Right lung (tissue), 5 donors: ENCODE data around the gene NOX3. TPM values are rescaled to one million over a fixed set of nuclear protein-coding genes. Genes with fewer than 3 reads are reported as not detected.
"Not testable (repeated sequence)": the region's sequence is repeated elsewhere in the genome, so short reads cannot be mapped to it uniquely, and the experiment has no call there.

Source experiments
- DNase-seq, 2 donors: peaks; one replicate each; pipeline ENCODE4 v3.0.0-alpha.2; 2013
- polyA plus RNA-seq, 5 donors: library from polyadenylated mRNA; unstranded; fragments of 120-200 nt; gene quantifications; one replicate each; pipeline versions ENCODE4 v1.2.1 to v1.2.3, GENCODE V29; 2013; ENCODE audit warnings: inconsistent platforms in 1 of 5, low replicate concordance in 1 of 5; ENCODE audit not compliant: insufficient read length in 5 of 5, insufficient read depth in 1 of 5

Gene NOX3
- polyA plus RNA-seq, 5 donors: not detected

DNA sequence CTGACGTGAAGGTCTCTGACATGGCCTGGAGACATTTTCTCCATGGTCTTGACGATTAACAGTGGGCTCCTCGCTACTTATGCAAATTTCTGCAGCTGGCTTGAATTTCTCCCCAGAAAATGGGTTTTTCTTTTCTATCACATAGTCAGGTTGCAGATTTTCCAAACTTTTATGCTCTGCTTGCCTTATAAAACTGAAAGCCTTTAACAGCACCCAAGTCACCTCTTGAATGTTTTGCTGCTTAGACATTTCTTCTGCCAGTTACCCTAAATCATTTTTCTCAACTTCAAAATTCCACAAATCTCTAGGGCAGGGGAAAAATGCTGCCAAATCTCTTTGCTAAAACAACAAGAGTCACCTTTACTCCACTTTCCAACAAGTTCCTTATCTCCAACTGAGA is 12.9 kb upstream of the NOX3 start:
- DNase-seq: not testable (repeated sequence)

DNA sequence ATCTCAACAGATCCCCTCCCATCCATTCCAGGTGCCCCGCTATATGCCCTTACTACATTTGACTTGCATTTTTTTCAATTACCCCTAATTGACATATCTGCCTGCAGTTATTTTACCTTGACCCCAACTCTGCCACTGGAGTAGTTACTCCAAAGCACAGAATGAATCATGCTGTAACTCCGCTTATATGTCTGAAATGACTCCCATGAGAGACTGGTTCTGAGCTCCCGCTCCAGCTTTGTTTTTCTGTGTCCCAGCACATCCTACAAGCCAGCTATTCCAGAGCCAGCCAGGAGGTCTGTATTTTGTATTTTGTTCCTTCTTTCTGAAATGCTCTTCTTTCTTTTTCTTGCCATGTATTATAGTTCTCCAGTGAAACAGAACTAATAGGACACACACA is 10.9 kb upstream of the NOX3 start:
- DNase-seq: no peak

DNA sequence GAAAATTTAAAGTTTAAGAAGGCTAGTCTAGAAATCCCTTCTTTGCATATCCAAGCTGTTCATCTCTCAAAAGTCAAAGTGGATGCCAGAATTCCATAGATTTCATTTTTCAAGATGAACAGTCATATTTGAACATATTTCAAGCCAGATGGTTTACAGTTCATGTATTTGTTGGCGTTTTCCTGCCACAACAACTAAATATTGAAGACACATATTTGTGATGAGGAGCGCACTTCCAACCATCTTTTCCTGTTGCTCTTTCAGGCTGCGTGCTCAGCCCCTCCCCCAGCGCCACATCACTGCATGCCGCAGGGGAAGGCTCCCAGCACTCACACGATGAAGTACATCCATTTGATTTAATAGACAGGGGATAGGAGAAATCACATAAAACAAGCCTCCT is 5.9 kb upstream of the NOX3 start:
- DNase-seq: peak in 1 of 2 donors; percentile 20

DNA sequence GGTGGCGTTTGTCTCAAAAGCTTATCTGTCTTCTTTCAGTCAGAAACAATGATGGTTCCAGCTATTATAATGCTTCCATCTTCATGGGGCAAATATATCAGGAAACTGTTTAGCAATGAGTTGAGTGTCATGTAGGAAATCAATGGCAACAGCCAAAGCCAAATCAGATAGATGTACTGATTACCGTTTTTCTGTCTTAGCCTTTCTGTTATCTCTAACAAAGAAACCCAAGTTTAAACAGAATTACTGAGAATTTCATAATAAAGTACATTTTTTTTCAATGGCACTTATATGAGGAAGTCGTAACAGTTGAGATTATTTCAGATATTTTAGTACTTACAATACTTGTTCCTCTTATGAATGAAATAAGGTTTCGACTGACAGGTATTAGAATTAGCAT is 1.2 kb downstream of the NOX3 start:
- DNase-seq: no peak

DNA sequence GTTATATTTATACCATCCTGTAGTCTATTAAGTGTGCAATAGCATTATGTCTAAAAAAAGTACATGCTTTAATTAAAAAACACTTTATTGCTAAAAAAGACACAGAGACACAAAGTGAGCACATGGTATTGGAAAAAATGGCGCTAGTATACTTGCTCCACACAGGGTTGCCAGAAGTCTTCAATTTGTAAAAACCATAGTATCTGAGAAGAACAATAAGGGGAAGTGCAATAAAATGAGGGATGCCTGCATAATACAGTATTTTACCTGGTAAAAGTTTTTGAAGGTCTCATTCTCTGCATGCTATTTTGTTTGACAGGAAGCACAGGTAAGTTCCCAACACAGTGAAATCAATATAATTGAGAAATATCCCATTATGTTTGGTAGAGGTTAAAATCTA is 1.6 kb downstream of the NOX3 start:
- no peak for DNase-seq

DNA sequence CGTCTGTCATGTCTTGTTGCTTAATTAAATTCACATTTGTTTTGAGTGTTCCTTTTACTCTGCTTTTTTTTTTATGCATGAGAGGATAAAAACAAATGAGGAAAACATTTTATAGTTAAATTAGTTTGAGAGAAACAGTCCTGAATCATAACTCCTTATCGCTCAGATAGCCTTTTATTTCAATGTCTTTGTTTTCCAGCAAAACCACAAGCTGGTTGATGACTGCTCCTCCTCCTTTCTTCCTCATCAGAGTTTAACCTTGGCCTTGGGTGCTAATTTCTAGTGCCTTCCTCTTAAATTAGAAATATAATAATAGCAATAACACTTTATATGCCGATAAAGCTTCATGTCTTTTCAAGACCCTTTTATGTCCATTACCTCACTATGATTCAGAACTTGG is 3.1 kb downstream of the NOX3 start:
- DNase-seq: no peak

DNA sequence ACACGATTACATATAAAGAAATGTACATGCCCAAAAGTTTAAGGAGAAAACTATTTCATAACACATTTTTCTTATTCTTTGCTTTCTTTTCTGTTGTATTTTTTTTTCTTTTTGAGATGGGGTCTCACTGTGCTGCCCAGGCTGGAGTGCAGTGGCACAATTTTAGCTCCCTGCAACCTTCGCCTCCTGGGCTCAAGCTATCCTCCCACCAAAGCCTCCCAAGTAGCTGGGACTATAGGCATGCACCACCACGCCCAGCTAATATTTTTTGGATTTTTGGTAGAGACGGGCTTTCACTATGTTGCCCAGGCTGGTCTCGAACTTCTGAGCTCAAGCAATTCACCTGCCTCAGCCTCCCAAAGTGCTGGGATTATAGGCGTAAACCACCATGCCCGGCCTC is 4.1 kb downstream of the NOX3 start:
- DNase-seq: not testable (repeated sequence)

DNA sequence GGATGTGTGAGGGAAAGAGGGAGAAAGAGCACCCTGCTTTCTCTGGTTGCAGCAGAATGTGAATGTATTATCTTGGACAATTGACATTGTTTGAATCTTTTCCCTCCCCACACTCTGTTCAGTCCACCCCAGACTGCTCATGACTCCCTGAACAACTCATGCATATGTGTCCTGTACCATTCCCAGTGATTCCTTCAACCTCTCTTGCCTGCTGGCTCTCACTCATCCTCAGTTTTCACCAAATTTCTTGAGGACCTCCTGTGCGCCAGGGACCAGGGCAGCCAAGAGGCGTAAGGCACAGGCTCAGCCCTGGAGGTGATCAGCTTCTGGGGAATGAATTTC is 5.4 kb downstream of the NOX3 start:
- DNase-seq: no peak

DNA sequence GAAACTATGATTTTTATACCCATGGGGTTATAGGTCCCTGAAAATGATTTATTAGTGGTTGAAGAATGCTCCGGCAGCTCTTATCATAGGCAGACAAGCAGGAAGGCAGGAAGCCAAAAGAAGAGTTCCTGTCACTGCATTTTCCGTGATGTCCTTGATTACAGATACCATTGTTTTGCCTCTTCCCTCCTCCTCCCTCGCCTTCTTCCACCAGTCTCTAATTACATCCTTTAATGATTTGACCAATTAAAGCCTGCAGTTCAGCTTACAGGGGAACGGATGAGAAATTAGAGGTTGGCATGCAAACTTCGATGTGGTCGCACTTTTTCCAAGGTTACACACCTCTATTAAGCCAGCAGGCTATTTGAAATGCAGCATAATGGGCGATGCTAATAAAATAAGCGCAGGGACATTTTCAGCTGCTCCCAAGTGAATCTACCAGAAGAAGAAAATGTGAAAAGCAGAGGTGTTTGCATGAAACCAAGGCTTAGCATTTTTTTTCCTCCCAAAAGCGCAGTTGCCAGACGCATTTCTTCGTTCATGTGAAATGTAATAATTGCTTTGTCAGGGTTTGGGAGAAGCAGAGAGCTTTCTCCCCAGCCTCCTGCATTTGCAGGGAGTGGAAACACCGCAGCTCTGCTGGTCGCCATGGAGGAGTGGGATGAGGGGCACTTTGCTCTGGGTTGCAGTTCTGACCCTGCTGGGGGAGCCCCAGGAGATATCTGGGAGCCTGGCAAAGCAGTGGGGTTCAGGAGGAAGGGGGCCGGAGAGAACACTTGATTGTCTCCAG is 6.0 kb downstream of the NOX3 start:
- no peak for DNase-seq

DNA sequence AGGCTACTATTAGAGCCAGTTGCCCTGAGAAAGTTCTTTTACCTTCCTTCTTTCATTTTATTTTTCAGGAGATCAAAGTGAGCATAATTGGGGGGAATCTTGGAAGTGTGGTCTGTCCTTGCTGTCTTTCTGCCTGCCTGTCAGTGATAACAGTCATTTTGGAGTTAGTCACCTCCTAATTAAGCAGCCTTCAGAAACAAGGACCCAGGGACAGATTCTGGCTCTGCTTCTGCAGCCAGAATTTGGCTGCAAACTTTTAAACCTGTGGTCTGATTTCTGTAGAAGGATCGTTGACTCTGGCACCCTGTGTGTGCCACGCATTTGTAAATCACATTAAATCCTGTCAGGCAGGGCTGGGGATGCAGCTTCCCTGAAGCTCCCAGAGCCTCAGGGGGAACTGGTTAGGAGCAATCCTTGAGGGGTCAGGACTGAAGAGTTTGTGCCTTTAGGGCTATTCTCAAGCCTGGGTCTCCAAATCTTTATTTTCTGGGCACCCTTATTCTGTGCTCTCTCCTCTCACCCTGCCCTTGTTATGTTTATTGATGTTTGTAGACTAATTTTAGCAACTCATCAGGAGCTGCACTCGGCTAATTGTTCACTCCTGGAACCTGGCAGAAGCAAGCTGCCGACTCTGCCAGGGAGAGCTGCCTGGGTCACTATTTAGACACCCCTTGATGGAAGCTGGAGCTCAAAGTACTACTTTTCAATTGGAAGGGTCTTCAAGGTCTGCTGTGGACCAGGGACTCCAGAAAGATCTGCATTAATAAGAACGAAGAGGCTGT is 6.8 kb downstream of the NOX3 start:
- no peak for DNase-seq

DNA sequence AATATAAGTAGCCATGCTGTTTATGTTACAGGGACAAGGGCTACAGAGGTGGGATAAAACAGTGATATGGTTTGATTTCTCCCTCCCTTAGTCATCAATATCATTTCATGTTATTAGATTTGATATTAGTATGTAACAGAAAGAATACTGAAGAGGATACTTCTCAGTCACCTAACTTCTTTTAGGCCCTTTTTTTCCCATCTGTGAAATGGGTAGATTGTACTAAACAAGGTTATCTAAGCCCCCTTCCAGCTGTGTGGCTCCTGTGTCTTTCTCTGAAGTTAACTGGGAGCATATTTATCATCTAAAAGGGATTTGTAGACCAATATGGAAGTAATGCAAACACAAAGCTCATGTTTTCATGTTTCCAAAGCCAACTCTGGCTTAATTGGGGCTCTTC is 7.7 kb downstream of the NOX3 start:
- DNase-seq: no peak

DNA sequence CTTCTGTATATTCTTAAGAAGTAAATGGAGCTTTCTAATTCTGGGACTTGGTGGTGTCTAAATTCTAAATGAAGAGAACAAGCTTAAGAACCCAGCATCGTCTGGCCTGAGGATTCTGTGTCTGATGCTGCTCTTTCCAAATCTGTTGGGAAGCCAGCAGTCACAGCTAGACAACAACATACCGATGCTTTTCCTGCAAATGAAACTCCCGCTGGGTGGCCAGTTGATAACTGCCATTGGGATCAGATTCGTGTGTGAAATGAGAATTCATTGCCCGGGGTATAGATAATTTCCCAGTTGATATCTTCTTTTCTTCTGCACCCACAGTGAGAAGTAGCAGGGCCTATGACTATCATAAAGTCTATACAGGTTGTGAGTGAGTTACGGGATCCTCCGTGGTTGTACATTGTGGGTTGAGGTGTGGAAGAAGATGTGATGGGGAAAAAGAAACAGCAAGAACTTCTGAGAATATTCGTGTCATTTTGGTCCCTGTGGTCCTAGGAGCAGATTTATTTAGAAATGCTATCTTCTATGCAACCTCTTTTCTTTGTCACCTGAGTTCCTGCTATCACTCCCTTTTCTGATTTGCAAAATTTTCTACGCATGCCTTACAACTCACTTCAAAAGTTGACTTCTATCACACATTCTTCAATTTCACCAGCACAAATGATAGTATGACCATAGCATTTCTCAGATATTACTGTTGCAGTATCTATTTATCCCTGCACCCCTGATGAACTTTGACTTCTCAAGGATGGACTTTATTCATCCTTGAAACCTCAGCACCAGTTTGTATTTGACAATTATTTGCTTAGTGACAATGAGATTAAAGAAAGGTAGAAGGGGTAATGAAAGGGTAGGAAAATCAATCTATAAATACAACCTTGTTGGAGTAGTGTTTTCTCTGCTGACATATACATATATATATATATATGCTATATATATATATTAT is 10.4 kb downstream of the NOX3 start:
- no peak for DNase-seq

DNA sequence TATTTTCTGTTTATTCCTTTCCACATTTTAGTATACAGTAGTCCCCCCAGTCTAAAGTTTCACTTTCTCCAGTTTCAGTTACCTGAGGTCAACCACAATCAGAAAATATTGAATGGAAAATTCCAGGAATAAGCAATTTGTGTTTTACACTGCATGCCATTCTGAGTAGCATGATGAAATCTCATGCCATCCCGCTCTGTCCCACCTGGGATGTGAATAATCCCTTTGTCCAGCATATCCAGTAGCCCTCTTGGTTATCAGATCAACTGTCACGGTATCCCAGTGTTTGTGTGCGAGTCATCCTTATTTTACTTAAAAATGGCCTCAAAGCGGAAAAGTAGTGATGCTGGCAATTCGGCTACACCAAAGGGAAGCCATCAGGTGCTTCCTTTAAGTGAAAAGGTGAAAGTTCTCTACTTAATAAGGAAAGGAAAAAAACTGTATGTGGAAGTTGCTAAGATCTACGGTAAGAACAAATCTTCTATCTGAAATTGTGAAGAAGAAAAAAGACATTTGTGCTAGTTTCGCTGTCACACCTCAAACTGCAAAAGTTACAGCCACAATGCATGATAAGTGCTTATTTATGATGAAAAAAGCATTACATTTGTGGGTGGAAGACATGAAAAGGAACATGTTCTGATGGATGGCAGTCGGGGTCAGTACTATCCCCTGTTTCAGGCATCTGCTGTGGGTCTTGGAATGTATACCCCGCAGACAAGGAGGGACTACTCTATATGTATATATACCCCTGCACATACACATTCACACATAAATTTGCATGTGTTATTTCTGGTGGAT is 11.3 kb downstream of the NOX3 start:
- no peak for DNase-seq

DNA sequence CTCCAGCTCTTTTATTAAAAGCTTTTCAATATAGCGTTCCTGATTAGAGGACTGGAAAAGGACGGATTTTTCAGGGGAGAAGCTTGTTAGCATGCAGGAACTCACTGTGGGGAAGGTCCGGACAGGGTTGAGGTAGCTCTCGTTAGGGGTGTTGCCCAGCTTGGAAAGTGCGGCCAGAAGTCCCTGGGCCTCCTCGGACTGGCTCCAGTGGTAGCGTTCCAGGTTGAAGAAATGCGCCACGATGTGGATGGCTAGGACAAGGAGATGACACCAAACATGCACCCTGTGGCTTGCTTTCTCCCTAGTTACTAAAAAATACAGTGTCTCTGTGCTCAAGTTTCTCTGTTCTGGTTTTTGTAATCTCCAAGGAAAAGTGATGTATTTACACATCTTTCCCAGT is 12.5 kb downstream of the NOX3 start:
- no peak for DNase-seq

DNA sequence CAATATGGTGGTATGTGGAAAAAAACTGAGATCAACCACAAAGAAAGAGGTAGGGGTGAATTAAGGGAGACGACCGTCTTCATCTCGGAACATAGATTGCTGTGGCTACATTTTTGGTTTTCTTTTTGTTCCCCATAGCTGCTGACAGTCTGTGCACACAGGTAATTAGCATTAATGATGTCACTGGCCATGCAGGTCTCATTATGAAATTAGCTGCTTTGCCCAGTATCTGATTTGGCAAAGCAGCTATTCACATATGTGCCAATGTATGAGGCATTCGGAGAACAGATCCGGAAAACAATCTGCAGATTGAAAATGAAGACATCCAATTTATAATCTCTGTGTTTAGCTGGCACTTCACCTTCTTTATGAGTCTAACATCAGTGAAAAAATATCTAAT is 13.1 kb downstream of the NOX3 start:
- no peak for DNase-seq

DNA sequence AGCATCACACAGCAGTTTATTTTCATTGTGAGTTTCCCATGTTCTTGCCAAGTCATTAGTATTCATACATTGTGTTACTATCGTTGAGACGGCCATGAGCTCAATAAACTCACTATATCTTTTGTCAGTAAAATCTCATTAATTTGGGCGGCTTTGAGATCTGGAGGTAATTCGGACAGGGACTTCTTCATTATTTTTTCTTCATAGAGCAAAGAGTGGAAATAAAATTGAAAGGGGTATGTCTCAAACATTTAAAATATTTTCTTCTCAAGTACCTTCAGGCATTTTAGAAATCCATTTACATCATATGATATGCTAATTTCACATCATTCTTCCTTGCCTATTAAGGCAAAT is 14.6 kb downstream of the NOX3 start:
- DNase-seq: no peak

DNA sequence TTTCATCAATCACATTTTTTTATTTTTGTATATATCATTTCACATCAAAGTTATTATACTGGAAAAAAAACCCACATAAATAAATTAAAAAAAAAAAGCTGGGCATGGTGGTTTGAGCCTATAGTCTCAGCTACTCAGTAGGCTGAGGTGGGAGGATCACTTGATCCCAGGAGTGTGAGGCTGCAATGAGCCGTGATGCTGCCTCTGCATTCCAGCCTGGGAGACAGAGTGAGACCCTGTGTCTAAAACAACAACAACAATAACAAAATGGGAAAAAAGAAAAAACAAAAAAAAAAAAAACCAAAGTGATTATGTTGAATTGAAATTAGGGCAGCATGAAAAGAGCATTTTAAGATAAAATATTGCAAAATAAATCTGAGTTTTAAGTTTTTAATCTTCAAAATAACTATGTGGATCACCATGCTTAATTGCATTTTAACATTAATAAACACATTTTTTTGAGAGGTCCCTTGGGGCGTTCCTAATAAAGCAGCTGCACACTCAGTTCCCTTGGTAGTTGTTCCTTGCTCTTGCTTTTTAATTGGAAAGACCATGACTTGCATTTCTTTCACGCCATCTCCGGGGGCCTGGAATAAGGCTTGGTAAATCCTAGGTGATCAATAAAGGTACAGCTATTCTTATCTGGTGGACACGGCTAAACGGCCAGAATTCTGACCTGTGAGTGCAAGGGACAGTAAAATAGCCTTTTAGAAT is 15.1 kb downstream of the NOX3 start:
- no peak for DNase-seq

DNA sequence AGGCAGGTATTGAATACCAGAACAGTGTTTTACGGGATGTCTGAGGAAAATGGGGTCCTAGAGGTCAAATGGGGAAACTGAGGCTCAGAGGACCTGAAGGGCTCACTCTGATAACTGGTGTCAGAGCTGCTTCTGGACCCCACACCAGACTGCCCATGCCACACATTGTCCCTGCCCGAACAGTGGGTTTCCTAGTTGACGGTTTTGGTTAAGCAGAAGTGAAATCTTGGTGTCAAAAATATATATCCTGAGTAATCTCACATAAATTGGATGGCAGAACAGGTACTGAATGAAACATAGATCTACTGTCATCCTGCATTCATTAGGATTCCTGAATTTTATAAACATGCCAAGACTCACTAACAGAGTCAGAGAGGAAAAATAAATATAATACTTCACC is 16.3 kb downstream of the NOX3 start:
- DNase-seq: no peak

DNA sequence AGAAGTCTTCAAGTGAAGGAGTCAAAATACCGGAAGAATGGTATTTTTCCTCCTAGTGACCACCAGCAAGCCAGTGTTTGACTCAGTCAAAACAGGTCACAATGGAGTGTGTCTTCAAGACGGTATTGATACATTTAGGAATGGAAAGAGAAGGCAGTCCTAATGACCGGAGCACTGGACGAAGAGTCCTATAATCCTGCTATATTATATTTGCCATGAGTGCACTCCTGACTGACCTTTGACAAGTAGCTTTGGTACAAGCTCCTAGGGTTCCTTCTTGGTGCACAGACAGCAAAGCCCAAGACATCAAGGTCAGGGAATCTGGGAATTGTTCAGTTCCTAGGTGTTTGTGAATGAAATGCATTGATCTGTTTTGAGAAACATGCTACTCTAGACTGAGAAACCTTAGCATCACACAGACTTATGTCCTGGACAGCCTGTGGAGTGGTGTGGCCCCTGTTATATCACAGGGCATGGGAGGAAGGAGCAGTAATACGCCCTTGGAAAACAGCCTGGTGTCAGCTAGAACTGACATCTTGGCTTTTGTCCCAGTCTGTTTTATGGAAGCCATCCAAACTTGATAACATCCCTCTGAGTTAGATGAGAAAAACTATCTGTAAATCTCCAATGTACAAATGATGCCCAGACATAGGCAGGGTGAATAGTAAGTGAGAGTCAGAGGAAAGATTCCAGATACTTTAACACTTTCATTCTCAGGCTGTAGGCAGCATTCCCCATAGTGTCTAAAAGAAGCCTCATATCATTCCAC is 18.5 kb downstream of the NOX3 start:
- peak; percentile 64 to 77 for DNase-seq

DNA sequence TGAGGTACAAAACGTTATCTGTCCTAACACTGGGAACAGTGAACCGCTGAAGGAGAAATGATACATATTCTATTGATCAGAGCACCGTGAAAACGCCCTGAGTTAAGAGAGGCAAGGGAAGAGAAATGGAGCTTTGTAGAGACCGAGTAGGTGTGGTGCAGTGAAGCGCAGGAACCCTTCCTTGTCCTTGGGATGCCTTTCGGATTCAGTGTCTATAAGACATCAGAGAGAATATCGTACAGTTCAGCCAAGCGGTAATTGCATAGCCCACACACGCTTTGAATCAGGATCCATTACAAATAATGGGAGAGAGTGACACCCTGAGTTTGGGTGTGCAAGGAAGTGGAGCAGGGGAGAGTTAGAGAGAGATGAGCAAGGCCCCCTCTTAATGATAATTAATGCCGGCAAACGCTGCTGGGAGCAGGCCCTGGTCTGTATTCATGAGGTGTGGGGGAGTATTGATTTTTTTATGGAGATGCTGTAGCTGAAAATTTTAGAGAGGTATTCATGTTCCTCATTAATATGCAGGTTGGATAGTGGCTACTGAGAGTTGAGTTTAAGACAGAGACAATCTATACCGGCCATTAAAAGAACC is 20.7 kb downstream of the NOX3 start:
- DNase-seq: no peak
